Measurements from ENCODE around the gene CHIT1. TPM values are rescaled to one million over a fixed set of nuclear protein-coding genes. Genes with fewer than 3 reads are reported as not detected.

The CHIT1 gene
- total and polyA plus RNA-seq, 2 of the 13 experiments (the other 11 are each of a cell fraction or from before 2014, with no cell fraction given) = not detected

DNA sequence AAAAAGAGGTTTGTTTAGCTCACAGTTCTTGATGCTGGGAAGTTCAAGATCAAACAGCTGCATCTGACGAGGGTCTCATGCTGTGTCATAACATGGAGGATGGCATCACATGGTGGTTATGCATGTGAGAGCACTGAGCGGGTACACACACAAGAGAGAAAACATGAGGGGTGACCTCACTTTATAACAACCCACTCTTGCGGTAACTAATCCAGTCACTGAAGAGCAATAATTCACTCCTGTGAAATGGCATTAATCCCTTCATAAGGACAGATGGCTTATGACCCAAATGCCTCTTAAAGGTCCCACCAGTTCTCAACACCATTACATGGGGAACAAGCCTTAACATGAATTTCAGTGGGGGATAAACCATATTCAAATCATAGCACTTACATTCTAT is 23.2 kb upstream of the CHIT1 start:
- 35% methylated on average over 3 of the region's 3 CpGs for WGBS (ENCODE audit: low lambda C conversion rate)
- Histone ChIP-seq H4K20me1 (ENCODE audit: insufficient read depth, low read length) (no peaks in the 10 kb centered on the region), H3K9ac (ENCODE audit: insufficient read depth, low read depth, low read length) (no peak overlapping the region), H2AFZ (ENCODE audit: low read length) (no peak overlapping the region), H3K27ac (ENCODE audit: extremely low read length, insufficient read depth, low read length) (no peak overlapping the region), H3K27me3 (ENCODE audit: control insufficient read depth in 1 of 2, insufficient read depth in 2 of 2, low read length in 2 of 2) (no peaks in the 10 kb centered on the region), H3K36me3 (replicated peaks in 1 of 2; ENCODE audit: control insufficient read depth in 1 of 2, insufficient read depth in 2 of 2, low read length in 2 of 2) (no peaks in the 10 kb centered on the region), H3K4me1 (ENCODE audit: insufficient read depth, low read length) (no peaks in the 10 kb centered on the region), H3K4me2 (ENCODE audit: low read depth, low read length) (no peak overlapping the region), H3K9me3 (ENCODE audit: low read length) (no peaks in the 10 kb centered on the region), H3K79me2 (ENCODE audit: insufficient read depth, low read length) (no peaks in the 10 kb centered on the region), H3K4me3 (replicated peaks in 1 of 3; ENCODE audit: insufficient read depth in 1 of 3, low read depth in 2 of 3, low read length in 3 of 3) (no peak overlapping the region)
- ATAC-seq = no peak
- no peak for FAIRE-seq
- TF ChIP-seq ZNF792 (CRISPR knock-in tag; IDR thresholded peaks at IDR 0.05) = no peak
- TF ChIP-seq NR0B2 (CRISPR knock-in tag; IDR thresholded peaks at IDR 0.05) = no peak
- no peak for TF ChIP-seq MEIS1 (CRISPR knock-in tag; IDR thresholded peaks at IDR 0.05; ENCODE audit: borderline replicate concordance)
- BruUV-seq (replicated peaks) = no TSS peak
- no peak for DNase-seq (ENCODE audit: low spot score)
- POLR2A ChIA-PET = no interaction called here
- intact Hi-C loops (cut with micrococcal nuclease; ENCODE audit: unreplicated experiment) = no loop called here
- in situ Hi-C loops (cut with HindIII; ENCODE audit: extremely low pct_ligation_motif_present, low pct_unique_long_range_greater_than_20kb) = no loop called here
- CTCF ChIA-PET (ENCODE audit: low intra/inter-chr PET ratio, low total read pairs) = no interaction called here

DNA sequence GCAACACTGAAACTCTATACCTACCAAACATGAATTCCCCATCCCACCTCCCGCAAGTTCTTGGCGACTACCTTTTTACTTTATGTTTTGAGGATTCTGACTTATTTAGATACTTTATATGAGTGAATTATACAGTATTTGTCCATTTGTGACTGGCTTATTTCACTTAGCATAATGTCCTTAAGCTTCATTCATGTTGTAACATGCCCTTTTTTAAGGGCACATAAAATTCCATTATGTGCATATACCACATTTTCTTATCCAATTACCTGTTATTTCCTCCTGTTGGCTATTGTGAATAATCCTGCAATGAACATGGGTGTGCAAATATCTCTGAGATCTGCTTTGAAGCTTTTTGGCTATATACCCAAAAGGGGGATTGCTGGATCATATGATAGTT is 22.0 kb upstream of the CHIT1 start:
- no peaks in the 10 kb centered on the region for H3K36me3 ChIP-seq (replicated peaks in 1 of 2; ENCODE audit: control insufficient read depth in 1 of 2, insufficient read depth in 2 of 2, low read length in 2 of 2)
- no peak overlapping the region for H3K27ac ChIP-seq (ENCODE audit: extremely low read length, insufficient read depth, low read length)
- intact Hi-C loops (cut with micrococcal nuclease; ENCODE audit: unreplicated experiment) = no loop called here
- no peak overlapping the region for H3K4me3 ChIP-seq (replicated peaks in 1 of 3; ENCODE audit: insufficient read depth in 1 of 3, low read depth in 2 of 3, low read length in 3 of 3)
- FAIRE-seq (no peak), DNase-seq (ENCODE audit: low spot score) (no peak), ATAC-seq (no peak)
- H3K27me3 ChIP-seq (ENCODE audit: control insufficient read depth in 1 of 2, insufficient read depth in 2 of 2, low read length in 2 of 2) = no peaks in the 10 kb centered on the region; a peak in 1 of 5 replicates
- CTCF ChIA-PET (ENCODE audit: low intra/inter-chr PET ratio, low total read pairs) = no interaction called here
- H3K9me3 ChIP-seq (ENCODE audit: low read length) = no peaks in the 10 kb centered on the region
- no TSS peak for BruUV-seq (replicated peaks)
- H4K20me1 ChIP-seq (ENCODE audit: insufficient read depth, low read length) = no peaks in the 10 kb centered on the region
- H3K9ac ChIP-seq (ENCODE audit: insufficient read depth, low read depth, low read length) = no peak overlapping the region
- no peak overlapping the region for H3K4me2 ChIP-seq (ENCODE audit: low read depth, low read length)
- TF ChIP-seq SIX1 (CRISPR knock-in tag; IDR thresholded peaks at IDR 0.05; ENCODE audit: borderline replicate concordance) = no peak
- TF ChIP-seq ZNF75D (CRISPR knock-in tag; IDR thresholded peaks at IDR 0.05; ENCODE audit: borderline replicate concordance) = no peak
- TF ChIP-seq FOXP1 (IDR thresholded peaks at IDR 0.05) = no peak
- TF ChIP-seq FOXP1 (CRISPR knock-in tag; IDR thresholded peaks at IDR 0.05) = no peak
- no peak for TF ChIP-seq AKAP8 (CRISPR knock-in tag; IDR thresholded peaks at IDR 0.05)
- no peak for TF ChIP-seq SMYD3 (CRISPR knock-in tag; IDR thresholded peaks at IDR 0.05)
- no peak for TF ChIP-seq DZIP1 (CRISPR knock-in tag; IDR thresholded peaks at IDR 0.05)
- no peak for TF ChIP-seq ADNP (CRISPR knock-in tag; IDR thresholded peaks at IDR 0.05)
- TF ChIP-seq REPIN1 (CRISPR knock-in tag; IDR thresholded peaks at IDR 0.05; ENCODE audit: borderline replicate concordance, low read depth) = no peak
- no peak for TF ChIP-seq ZBTB43 (CRISPR knock-in tag; conservative IDR thresholded peaks at IDR 0.05)
- no peak for TF ChIP-seq ZNF335 (CRISPR knock-in tag; IDR thresholded peaks at IDR 0.05)
- TF ChIP-seq NFATC3 (CRISPR knock-in tag; IDR thresholded peaks at IDR 0.05) = no peak
- POLR2A ChIA-PET = no interaction called here
- H2AFZ ChIP-seq (ENCODE audit: low read length) = no peak overlapping the region
- in situ Hi-C loops (cut with HindIII; ENCODE audit: extremely low pct_ligation_motif_present, low pct_unique_long_range_greater_than_20kb) = no loop called here
- H3K4me1 ChIP-seq (ENCODE audit: insufficient read depth, low read length) = no peaks in the 10 kb centered on the region
- 67% methylated on average over 2 of the region's 2 CpGs for WGBS (ENCODE audit: low lambda C conversion rate)
- H3K79me2 ChIP-seq (ENCODE audit: insufficient read depth, low read length) = no peaks in the 10 kb centered on the region

Measured in HepG2 (cell line).